Kidney (tissue), 14 donors: ENCODE results near the gene DHX15. TPM values are rescaled to one million over a fixed set of nuclear protein-coding genes. Genes with fewer than 3 reads are reported as not detected.

Experiments
- DNase-seq, 5 donors: peaks; one replicate each; pipeline ENCODE4 v3.0.0-alpha.2; 2013 to 2020
- FAIRE-seq: peaks from 2 replicates; lab custom pipeline; 2012; peaks lifted over from hg19 to GRCh38; lab: Jason Lieb, UNC
- H3K27ac ChIP-seq, 2 donors: one replicate each; pipeline ENCODE4 v1.7.0; 2013; ENCODE audit warnings: low read depth in 2 of 2, low read length in 2 of 2, inconsistent platforms in 1 of 2
- H3K27me3 ChIP-seq: one replicate; pipeline ENCODE4 v1.7.1; 2013; ENCODE audit warnings: low read length, inconsistent platforms; ENCODE audit not compliant: control insufficient read depth, insufficient read depth
- H3K36me3 ChIP-seq, 3 donors: one replicate each; pipeline versions ENCODE4 v1.7.0 to v1.7.1; 2013; ENCODE audit warnings: low read length in 3 of 3, control low read depth in 1 of 3, inconsistent platforms in 1 of 3; ENCODE audit not compliant: insufficient read depth in 3 of 3, control insufficient read depth in 2 of 3
- H3K4me1 ChIP-seq, 3 donors: one replicate each; pipeline versions ENCODE4 v1.7.0 to v1.7.1; 2013; ENCODE audit warnings: low read length in 3 of 3, inconsistent platforms in 1 of 3, low read depth in 1 of 3; ENCODE audit not compliant: control insufficient read depth in 2 of 3, insufficient read depth in 2 of 3
- H3K4me3 ChIP-seq, 3 donors: one replicate each; pipeline versions ENCODE4 v1.7.0 to v1.8.1; 2013; ENCODE audit warnings: low read length in 3 of 3, control low read depth in 1 of 3, inconsistent platforms in 1 of 3
- H3K9ac ChIP-seq, 3 donors: one replicate each; pipeline versions ENCODE4 v1.7.0 to v1.7.1; 2013; ENCODE audit warnings: low read length in 3 of 3, control low read depth in 1 of 3, inconsistent platforms in 1 of 3
- H3K9me3 ChIP-seq, 3 donors: one replicate each; pipeline versions ENCODE4 v1.7.0 to v1.7.1; 2013; ENCODE audit warnings: low read length in 3 of 3, control low read depth in 1 of 3, inconsistent platforms in 1 of 3; ENCODE audit not compliant: control insufficient read depth in 2 of 3, insufficient read depth in 1 of 3
- CTCF ChIP-seq: IDR thresholded peaks from 3 replicates; pipeline ENCODE4 v1.5.1; 2012; ENCODE audit warnings: mild to moderate bottlenecking, moderate library complexity, borderline replicate concordance; ENCODE audit not compliant: insufficient read depth; ENCODE audit errors: extremely low read depth
- intact Hi-C: fragments of 100-400 bp; cut with DNase I; formaldehyde crosslinking; loops from one replicate; pipeline ENCODE4 v1.11.1; 2022
- polyA plus RNA-seq: library from polyadenylated mRNA; stranded (reverse); fragments of 350-450 nt; fragmentation: Illumina TruSeq; extraction: RNeasy Lipid Tissue Mini Kit (QIAGEN cat#74804); gene quantifications from one replicate; pipeline ENCODE4 v1.2.3, GENCODE V29; 2014; ENCODE audit warnings: low read depth, low replicate concordance; ENCODE audit not compliant: insufficient read depth
- total RNA-seq: library from RNA; stranded (reverse); fragmentation: NEBNext Ultra II Directional; extraction: Animal tissue kit (Norgen Biotek cat#: 25700); gene quantifications from one replicate; pipeline ENCODE4 v1.2.1, GENCODE V29; 2021
- donor health status: control.
- donor health status: control.
- donor health status: control.
- donor health status: control.
- donor health status: control.
- donor health status: DM: yes; HTN: yes; CAD: no.
- donor health status: Normal renal cell carcinoma (clear cell type).

The DHX15 gene
- total and polyA plus RNA-seq, 2 donors from 2014 or later: 53.4 to 120 TPM

GRCh38 chr4:24514808-24515207 is 69.5 kb downstream of the DHX15 start:
- Histone ChIP-seq H3K27ac (no peak overlapping the region), H3K9ac (no peak overlapping the region), H3K9me3 (no peaks in the 10 kb centered on the region), H3K4me1 (peaks cover 0 to 6% (median 0%) of the 10 kb centered on the region in 3 donors), H3K27me3 (no peaks in the 10 kb centered on the region), H3K4me3 (no peak overlapping the region), H3K36me3 (no peaks in the 10 kb centered on the region)
- FAIRE-seq: no peak
- intact Hi-C loops: no loop called here
- DNase-seq: no peak
- TF ChIP-seq CTCF: no peak

DNA sequence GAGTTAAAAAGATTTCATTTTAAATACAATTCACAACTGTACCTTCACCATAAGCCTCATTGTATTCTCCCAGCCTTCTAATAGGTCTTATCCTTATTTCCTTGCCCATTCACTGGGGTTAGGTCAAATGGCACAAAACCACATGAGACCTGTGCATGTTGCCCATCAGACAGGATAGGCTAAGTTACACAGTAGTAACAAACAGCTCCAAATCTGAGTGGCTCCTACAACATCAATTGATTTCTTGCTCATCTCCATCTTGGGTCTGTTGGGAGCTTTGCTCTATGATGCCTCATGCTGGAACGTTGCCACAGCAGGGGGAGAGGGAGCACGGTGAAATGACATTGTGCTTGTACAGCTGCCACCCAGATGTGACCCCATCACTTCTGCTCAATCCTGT is 70.6 kb downstream of the DHX15 start:
- Histone ChIP-seq H3K27me3 (no peaks in the 10 kb centered on the region), H3K4me1 (no peaks in the 10 kb centered on the region), H3K9ac (no peak overlapping the region), H3K27ac (no peak overlapping the region), H3K4me3 (no peak overlapping the region), H3K9me3 (no peaks in the 10 kb centered on the region), H3K36me3 (no peaks in the 10 kb centered on the region)
- TF ChIP-seq CTCF: no peak
- DNase-seq (no peak), FAIRE-seq (no peak)
- intact Hi-C loops: no loop called here

- no peak for TF ChIP-seq CTCF
- Histone ChIP-seq H3K9ac (no peak overlapping the region), H3K4me1 (no peaks in the 10 kb centered on the region), H3K27me3 (no peaks in the 10 kb centered on the region), H3K27ac (no peak overlapping the region), H3K36me3 (no peaks in the 10 kb centered on the region), H3K4me3 (no peak overlapping the region), H3K9me3 (no peaks in the 10 kb centered on the region)
- intact Hi-C loops: no loop called here
- peak in 1 of 5 donors; percentile 33 for DNase-seq
- no peak for FAIRE-seq
Observed at GRCh38 chr4:24511371-24512063, 72.8 kb downstream of the DHX15 start.

- H3K9me3 ChIP-seq: no peaks in the 10 kb centered on the region
- H3K27me3 ChIP-seq: no peaks in the 10 kb centered on the region
- DNase-seq (no peak), FAIRE-seq (no peak)
- intact Hi-C loops: no loop called here
- H3K4me3 ChIP-seq: no peak overlapping the region
- no peak overlapping the region for H3K27ac ChIP-seq
- H3K36me3 ChIP-seq: no peaks in the 10 kb centered on the region
- no peak overlapping the region for H3K9ac ChIP-seq
- no peak for TF ChIP-seq CTCF
- no peaks in the 10 kb centered on the region for H3K4me1 ChIP-seq
Observed at GRCh38 chr4:24510091-24510490, 74.3 kb downstream of the DHX15 start.
